ENCODE measurements around the gene BCL2L2.

- TF ChIP-seq PATZ1 (CRISPR knock-in tag; IDR thresholded peaks at IDR 0.05; ENCODE audit: borderline replicate concordance) = no peak
- TF ChIP-seq OSR1 (CRISPR knock-in tag; IDR thresholded peaks at IDR 0.05) = no peak
- TF ChIP-seq ISL1 (CRISPR knock-in tag; IDR thresholded peaks at IDR 0.05) = no peak
- no peak for TF ChIP-seq ESRRG (CRISPR knock-in tag; IDR thresholded peaks at IDR 0.05)
- no peak for TF ChIP-seq ZFP30 (CRISPR knock-in tag; IDR thresholded peaks at IDR 0.05)
- no peak for TF ChIP-seq ZNF8 (CRISPR knock-in tag; IDR thresholded peaks at IDR 0.05)
- no peak for TF ChIP-seq SNAI2 (CRISPR knock-in tag; IDR thresholded peaks at IDR 0.05)
- no peak for TF ChIP-seq TOX (CRISPR knock-in tag; IDR thresholded peaks at IDR 0.05; ENCODE audit: borderline replicate concordance)
- TF ChIP-seq ZC3H10 (CRISPR knock-in tag; IDR thresholded peaks at IDR 0.05) = no peak
- TF ChIP-seq PPARA (CRISPR knock-in tag; IDR thresholded peaks at IDR 0.05; ENCODE audit: borderline replicate concordance) = no peak
These were observed 53.9 kb downstream of the BCL2L2 start for GRCh38 chr14:23360496-23360895.
